NCI-H2196 treated with DMSO at 0.1 percent for 48 hours (cell line): Measurements from ENCODE around the gene MT1M.

ENCODE experiments used
- DNase-seq: peaks from one replicate; lab custom pipeline; 2025; ENCODE audit not compliant: unreplicated experiment; lab: John Stamatoyannopoulos, UW

Gene MT1M

DNA sequence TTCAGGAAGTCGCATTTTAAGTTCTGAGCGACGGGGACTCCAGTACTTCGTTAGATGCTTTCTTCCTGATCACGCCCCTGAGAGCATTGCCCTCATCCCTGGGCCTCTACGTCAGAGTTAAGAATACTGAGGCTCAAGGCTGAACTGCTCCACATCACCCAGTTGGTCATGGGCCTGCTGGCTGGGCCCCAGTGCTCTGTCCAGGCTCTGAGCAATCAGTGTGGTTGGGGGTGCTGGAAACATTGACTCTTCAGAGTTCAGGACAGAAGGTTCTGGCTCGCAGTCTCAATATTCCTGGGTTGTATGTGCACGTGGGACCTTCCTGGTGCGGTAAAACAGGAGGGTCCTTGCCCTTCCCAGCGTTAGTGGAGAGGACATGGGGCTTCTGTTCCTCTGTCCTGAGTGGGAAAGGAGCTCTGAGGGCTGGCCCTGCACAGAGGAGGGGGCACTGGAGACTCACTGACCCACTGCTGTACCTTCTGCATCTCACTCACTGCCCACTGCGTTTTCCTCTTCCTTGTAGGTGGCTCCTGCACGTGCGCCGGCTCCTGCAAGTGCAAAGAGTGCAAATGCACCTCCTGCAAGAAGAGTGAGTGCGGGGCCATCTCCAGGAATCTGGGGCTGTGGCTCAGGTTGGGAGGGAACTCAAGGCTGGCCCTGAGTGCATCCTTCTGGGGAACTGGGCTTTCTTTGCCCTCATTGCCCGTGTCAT, 6.4 kb upstream of the MT1M start:
- no peak for DNase-seq

DNA sequence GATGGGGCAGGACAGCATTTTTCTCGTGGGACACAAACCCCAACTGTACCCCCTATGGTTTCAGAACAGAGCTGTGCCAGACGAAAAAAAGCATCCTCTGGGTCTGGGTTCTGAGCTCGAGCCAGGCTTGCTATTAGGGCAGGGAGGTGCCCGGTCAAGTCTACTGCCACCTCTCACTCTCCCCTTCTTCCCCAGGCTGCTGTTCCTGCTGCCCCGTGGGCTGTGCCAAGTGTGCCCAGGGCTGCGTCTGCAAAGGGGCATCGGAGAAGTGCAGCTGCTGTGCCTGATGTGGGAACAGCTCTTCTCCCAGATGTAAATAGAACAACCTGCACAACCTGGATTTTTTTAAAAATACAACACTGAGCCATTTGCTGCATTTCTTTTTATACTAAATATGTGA, 5.8 kb upstream of the MT1M start:
- DNase-seq = no peak

DNA sequence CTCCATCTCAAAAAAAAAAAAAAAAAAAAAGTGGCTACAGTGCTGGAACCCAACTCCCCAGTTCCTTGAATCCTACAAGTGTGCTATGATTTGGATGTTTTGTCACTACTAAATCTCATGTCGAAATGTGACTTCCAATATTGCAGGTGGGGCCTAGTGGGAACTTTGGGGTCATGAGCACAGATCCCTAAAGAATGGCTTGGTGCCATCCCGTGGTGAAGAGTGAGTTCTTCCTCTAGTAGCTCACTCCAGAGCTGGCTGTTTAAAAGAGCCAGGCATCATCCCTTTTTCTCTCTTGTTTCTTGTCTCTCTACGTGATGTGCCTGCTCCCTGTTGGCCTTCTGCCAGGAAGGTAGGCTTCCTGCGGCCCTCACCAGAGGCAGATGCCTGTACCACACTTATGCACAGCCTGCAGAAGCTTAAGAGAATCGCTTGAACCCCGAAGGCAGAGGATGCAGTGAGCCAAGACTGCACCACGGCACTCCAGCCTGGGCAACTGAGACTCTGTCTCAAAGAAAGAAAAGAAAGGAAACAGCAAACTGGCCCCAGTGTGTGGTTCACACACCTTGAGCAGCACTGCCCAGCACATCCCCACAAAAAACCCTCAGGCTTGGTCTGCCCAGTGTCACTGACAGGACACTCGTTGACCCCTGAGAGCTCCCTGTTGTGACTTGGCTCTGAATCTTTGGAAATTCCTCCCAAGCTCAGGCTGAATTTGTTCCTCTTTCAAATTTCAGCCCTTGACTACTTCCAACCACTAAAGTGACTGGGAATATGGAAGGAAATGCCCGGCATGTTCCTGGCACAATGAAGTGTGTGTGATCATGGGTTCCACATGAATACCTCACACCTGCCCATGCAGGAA, 3.7 kb upstream of the MT1M start:
- DNase-seq = no peak

DNA sequence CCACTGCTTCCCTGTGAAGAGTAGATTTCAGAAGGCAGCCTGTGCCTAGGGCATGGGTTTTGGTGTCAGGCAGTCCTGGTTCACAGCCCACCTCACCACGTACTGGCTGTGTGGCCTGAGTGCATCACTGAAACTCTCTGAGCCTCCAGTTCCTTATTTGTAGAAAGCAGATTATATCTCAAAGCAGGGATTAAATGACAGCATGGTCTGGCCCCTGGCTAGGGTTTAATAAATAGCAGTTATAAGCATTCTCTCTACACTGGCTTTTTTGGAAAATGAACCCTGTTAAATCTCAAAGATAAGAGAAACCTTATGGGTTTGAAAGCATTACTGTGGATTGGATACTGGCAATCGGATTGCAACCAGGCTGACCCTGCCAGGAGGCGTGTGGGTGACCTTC, 2.9 kb upstream of the MT1M start:
- no peak for DNase-seq

DNA sequence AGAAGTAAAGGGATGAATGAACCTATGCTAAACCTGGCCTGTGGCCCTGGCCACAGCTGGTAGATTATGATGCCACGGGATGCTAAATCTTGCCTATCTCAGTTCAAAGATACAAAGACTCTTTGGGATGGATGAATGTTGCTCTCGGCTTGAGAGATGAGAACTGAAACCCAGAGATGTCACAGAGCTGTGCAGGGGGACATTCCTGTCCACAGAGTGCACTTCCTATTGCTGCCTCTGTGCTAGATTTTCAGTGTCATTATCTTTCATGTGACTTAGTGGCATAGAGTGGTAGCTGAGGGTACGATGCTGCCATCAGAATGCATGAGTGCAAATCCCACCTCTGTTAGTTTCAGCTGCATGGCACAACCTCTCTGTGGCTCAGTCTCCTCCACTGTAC, 2.3 kb upstream of the MT1M start:
- DNase-seq = no peak

DNA sequence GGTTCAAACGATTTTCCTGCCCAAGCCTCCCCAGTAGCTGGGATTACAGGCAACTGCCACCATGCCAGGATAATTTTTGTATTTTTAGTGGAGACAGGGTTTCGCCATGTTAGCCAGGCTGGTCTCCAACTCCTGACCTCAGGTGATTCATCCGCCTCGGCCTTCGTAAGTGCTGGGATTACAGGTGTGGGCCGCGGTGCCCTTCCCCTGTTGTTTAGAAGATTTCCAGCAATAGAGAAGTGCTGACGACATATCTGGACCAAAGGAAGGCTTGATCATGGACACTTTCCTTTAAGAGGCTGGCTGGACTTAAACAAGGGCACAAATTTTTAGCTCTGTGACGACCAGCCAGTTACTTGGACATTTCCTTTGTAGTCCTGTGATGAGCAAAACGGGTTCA, 1.3 kb upstream of the MT1M start:
- DNase-seq = no peak

DNA sequence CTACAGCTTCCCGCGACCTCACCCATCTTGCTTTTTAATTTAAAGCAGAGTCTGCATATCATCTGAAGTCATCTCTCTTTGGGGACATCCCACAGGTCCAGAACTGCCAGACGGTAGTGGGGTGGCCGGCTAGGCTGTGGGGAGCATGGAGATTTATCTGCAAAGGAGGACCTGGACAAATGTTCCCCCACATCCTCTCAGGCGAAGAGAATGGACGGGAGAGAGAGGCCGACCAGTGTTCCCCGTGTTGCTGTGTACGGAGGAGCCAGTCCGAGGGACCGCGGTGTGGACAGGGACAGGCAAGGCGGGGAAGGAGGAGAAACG, 665 bp upstream of the MT1M start:
- DNase-seq = no peak

DNA sequence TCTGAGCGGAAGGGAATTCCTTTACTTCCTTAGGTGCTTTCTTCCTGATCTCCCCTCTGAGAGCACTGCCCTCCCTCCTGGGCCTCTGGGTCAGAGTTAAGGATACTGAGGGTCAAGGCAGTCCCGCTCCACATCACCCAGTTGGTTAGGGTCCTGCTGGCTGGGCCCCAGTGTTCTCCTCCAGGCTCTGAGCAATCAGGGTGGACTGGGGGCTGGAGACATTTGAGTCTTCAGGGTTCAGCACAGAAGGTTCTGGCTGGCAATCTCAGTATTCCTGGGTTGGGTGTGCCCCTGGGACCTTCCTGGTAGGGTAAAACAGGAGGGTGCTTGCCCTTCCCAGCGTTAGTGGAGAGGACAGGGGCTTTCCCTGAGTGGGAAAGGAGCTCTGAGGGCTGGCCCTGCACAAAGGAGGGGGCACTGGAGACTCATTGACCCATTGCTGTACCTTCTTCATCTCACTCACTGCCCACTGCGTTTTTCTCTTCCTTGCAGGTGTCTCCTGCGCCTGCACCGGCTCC, 448 bp downstream of the MT1M start:
- DNase-seq = no peak

DNA sequence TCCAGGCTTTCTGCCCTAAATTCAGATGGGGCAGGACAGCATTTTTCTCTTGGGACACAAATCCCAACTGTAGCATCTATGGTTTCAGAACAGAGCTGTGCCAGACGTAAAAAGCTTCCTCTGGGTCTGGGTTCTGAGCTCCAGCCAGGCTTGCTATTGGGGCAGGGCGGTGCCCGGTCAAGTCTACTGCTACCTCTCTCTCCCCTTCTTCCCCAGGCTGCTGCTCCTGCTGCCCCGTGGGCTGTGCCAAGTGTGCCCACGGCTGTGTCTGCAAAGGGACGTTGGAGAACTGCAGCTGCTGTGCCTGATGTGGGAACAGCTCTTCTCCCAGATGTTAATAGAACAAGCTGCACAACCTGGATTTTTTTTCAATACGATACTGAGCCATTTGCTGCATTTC, 1.1 kb downstream of the MT1M start:
- DNase-seq = no peak

DNA sequence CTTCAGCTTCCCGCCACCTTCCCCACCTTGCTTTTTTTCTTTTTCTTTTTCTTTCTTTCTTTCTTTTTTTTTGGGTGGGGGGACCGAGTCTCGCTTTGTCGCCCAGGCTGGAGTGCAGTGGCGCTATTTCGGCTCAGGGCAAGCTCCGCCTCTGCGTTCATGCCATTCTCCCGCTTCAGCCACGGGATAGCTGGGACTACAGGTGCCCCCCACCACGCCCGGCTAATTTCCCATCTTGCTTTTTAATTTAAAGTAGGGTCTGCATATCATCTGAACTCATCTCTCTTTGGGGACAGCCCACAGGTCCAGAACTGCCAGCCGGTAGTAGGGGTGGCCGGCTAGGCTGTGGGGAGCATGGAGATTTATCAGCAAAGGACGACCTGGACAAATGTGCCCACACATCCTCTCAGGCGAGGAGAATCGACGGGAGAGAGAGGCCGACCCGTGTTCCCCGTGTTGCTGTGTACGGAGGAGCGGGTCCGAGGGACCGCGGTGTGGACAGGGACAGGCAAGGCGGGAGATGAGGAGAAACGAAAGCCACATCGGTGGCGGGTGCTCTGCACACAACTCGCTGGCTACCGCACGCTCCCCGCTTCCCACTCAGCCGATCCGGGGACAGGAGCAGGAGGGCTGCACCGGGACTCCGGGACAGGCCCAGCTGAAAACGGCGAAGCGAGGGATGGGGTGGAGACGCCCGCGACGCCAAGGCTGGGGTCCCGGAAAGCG, 2.4 kb downstream of the MT1M start:
- no peak for DNase-seq

DNA sequence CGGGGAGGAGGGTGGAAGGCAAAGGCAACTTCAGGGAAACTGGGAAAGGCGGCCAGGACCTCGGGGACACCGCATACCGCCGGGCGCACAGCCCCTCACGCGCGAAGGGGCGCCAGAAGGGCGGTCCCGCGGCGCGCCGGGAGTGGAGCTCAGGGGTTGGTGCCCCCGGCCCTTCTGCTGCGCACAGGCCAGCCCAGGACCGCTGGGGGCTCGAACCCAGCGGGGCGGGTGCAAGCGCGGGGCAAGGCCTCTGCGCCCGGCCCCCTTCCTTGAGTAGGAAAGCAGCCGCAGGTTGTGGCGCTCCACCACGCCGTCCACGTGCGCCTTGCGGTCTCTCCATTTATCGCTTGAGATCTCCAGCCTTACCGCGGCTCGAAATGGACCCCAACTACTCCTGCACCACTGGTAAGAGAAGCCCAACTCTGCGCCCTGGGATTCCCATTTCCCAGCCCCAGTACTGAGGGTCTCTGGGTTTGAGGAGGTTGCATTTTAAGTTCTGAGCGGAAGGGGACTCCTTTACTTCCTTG, 3.0 kb downstream of the MT1M start:
- DNase-seq = no peak

DNA sequence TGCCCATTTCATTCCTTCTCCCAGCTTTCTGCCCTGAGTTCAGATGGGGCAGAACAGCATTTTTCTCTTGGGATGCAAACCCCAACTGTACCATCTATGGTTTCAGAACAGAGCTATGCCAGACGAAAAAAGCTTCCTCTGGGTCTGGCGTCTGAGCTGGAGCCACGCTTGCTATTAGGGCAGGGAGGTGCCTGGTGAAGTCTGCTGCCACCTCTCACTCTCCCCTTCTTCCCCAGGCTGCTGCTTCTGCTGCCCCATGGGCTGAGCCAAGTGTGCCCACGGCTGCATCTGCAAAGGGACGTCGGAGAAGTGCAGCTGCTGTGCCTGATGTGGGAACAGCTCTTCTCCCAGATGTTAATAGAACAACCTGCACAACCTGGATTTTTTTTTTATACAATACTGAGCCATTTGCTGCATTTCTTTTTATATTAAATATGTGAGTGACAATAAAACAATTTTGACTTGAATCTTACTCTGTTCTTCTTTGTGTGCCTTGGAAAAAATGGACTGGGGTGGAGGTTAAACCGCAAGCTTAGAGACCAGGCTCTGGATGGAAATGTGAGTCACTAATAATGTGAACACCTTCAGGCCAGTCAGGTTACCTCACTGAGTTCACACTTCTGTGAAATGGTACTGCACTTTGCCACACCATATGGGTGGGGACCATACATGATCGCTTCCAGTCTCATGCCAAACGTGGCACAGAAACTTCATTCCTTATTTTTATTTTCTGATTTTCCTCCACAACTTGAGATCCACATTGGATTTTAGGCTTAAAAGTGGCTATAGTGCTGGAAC, 4.4 kb downstream of the MT1M start:
- no peak for DNase-seq

DNA sequence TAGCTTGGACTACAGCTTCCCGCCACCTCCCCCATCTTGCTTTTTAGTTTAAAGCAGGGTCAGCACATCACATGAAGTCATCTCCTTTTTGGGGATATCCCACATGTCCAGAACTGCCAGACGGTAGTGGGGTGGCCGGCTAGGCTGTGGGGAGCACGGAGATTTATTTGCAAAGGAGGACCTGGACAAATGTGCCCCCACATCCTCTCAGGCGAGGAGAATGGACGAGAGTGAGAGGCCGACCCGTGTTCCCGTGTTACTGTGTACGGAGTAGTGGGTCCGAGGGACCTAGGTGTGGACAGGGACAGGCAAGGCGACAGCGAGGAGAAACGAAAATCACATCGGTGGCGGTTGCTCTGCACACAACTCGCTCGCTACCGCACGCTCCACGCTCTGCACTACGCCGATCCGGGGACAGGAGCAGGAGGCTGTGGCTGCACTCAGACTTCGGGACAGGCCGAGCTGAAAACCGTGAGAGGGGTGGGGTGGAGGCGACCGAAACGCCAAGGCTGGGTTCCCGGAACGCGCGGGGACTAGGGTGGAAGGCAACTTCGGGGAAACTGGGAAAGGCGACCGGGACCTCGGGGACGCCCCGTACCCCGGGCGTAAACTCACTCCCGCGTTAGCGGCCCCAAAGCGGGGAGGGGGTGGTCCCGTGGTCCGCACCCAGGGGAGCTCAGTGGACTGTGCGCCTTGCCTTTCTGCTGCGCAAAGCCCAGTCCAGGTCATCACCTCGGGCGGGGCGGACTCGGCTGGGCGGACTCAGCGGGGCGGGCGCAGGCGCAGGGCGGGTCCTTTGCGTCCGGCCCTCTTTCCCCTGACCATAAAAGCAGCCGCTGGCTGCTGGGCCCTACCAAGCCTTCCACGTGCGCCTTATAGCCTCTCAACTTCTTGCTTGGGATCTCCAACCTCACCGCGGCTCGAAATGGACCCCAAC, 5.6 kb downstream of the MT1M start, which contains the start of gene MT1A:
MT1A (plus strand) TSS at position 853 of the 937 bp plus-strand sequence; CDS start at position 926, 73 bp downstream.
- DNase-seq = no peak

DNA sequence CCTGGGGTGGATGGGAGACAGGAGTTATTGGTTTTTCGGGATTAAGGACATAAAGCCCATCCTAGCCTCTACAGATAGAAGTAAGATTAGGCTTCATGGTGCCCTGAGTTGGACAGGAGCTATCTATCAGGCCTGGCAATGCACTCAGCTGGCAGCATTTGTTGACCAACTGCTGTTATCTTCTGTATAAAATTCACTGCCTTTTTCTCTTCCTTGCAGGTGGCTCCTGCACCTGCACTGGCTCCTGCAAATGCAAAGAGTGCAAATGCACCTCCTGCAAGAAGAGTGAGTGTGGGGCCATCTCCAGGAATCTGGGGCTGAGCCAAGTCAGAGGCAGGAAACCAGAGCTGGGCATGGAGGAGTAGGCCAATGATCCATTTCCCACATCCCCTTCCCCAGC, 6.6 kb downstream of the MT1M start:
- no peak for DNase-seq

DNA sequence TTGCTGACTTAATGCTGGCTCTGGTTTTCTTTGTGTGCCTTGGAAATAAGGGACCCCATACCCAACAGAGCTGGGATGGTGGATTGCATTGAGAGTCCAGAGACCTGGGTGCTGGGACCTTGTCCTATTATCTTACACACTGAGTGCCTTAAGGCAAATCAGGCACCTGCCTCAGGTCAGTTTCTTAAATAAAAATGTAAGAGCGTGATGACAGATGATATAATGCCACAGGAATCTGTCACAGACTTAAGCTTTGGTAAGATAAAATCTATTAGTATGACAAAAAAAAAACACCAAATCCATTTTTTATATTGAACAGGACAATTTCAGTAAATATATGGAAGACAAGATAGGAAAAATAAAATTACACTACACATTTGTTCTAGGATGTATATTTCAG, 7.6 kb downstream of the MT1M start:
- DNase-seq = no peak

DNA sequence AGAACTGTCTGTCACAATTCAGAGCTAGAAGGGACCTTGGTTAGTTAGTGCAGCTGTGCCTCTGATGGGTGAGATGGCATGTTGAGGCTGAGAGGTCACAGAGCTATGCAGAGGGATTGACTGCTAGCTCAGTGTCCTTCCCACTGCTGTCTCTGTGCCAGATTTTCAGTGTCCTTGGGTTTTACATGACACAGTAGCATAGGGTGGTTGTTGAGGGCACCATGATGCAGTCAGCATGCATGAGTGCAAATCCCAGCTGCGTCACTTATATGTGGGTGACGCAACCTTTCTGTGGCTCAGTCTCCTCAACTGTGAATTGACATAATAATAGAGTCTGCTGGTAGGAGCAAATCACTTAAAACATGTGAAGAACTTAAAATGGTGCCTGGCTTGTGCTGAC, 8.7 kb downstream of the MT1M start:
- no peak for DNase-seq

DNA sequence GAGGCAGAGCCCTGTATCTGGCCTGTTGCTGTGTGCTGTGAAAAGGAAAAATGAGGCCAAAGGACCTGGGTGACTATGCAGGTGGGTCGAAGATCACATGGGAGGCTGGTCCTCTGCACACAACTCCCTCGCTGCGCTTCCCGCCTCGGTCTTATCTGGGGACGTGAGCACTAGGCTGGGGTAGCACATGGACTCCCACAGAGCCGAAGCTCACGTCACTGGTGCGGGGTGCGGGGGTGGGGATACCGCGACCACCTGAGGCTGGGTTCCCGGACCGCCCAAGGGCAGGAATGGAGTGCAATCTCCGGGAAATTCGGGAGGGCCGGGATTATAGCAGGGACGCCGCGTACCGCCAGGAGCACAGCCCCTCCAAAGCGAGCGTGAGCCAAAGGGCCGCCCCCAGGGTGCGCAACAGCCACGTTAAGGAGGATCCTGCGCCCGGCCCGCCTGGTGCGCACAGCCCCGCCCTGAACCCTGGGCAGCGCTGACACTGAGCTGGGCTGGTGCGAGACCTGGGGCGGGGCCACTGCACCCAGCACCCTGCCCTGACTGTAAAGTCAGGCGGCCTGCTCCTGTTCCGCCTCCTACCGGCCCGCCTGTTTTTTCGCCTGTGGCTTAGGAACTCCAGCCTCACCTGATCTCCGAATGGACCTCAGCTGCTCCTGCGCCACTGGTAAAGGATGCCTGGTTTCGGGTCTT, 10.8 kb downstream of the MT1M start:
- DNase-seq = no peak

DNA sequence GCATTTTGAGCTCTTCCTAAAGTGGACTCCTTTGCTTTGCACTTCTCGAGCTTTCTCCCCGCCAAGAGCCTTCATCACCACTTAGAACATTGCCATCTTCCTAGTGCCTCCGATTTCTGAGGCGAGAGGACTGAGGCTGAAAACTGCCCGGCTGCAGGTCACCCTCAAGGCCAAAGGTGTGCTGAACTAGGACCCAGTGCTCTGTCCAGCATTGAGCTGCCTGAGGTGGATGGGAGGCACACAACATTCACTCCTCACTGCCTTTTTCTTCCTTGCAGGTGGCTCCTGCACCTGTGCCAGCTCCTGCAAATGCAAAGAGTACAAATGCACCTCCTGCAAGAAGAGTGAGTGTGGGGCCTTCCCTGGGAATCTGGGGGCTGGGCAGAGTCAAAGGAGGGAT, 11.4 kb downstream of the MT1M start:
- no peak for DNase-seq

DNA sequence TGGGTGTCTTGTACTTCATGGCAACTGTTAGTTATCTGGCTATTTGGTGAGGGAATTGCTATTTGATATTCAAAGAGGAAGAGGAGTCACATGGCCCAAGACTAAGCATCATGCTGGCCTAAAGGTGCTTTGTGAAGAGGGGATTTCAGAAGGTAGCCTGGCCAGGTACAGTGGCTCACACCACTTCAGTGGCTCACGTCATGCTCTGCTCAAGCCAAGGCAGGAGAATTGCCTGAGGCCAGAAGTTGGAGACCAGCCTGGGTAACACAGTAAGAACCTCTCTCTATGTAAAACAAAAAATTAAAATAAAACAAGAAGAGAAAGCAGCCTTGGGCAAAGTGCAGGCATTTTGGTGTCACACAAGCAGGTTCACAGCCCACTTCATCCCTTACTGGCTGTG, 12.9 kb downstream of the MT1M start:
- no peak for DNase-seq
